Keratinocyte (primary cell): ENCODE results near the gene DSCAML1. TPM values are rescaled to one million over a fixed set of nuclear protein-coding genes. Genes with fewer than 3 reads are reported as not detected.

Experiments used
- DNase-seq: peaks from one replicate; pipeline ENCODE4 v3.0.0-alpha.2; 2011; ENCODE audit warnings: low read depth, missing footprints, low spot score
- FAIRE-seq: peaks from 2 replicates; lab custom pipeline; 2011; peaks lifted over from hg19 to GRCh38; lab: Jason Lieb, UNC
- H2AFZ ChIP-seq: 2 replicates; pipeline ENCODE4 v1.6.0; 2012; ENCODE audit warnings: low read length, control low read depth, inconsistent platforms; ENCODE audit not compliant: control insufficient read depth
- H3K27ac ChIP-seq: 2 replicates; pipeline ENCODE4 v1.5.1; 2011; ENCODE audit warnings: low read length; ENCODE audit not compliant: control insufficient read depth, insufficient read depth
- H3K27me3 ChIP-seq: 3 replicates; pipeline ENCODE4 v1.6.0; 2011; ENCODE audit warnings: low read length; ENCODE audit not compliant: control insufficient read depth, insufficient read depth; ENCODE audit errors: extremely low read depth
- H3K36me3 ChIP-seq, 2 experiments: 2 replicates in 1 of 2; 3 replicates in 1 of 2; pipeline ENCODE4 v1.5.1; 2011; ENCODE audit warnings: low read length in 2 of 2, mild to moderate bottlenecking in 1 of 2; ENCODE audit not compliant: control insufficient read depth in 2 of 2, insufficient read depth in 2 of 2; ENCODE audit errors: extremely low read depth in 1 of 2
- H3K4me1 ChIP-seq: 3 replicates; pipeline ENCODE4 v1.5.1; 2011; ENCODE audit warnings: low read length; ENCODE audit not compliant: control insufficient read depth, insufficient read depth; ENCODE audit errors: extremely low read depth
- H3K4me2 ChIP-seq: 3 replicates; pipeline ENCODE4 v1.6.0; 2011; ENCODE audit warnings: low read depth, low read length; ENCODE audit not compliant: control insufficient read depth, insufficient read depth; ENCODE audit errors: extremely low read depth
- H3K4me3 ChIP-seq, 3 experiments: fragments of 200-600 bp in 1 of 3; sonication (generic) in 1 of 3; 2 replicates in 2 of 3; 3 replicates in 1 of 3; pipeline ENCODE4 v1.5.1; 2011 to 2016; ENCODE audit warnings: low read length in 3 of 3, mild to moderate bottlenecking in 3 of 3, control low read depth in 2 of 3, inconsistent platforms in 1 of 3, low read depth in 1 of 3, mixed read lengths in 1 of 3, mixed run types in 1 of 3, moderate library complexity in 1 of 3; ENCODE audit not compliant: control insufficient read depth in 2 of 3, insufficient read depth in 2 of 3; ENCODE audit errors: extremely low read depth in 1 of 3
- H3K79me2 ChIP-seq: 2 replicates; pipeline ENCODE4 v1.6.0; 2012; ENCODE audit warnings: low read length; ENCODE audit not compliant: control insufficient read depth, insufficient read depth
- H3K9ac ChIP-seq: 3 replicates; pipeline ENCODE4 v1.6.0; 2011; ENCODE audit warnings: low read length; ENCODE audit not compliant: control insufficient read depth, insufficient read depth; ENCODE audit errors: extremely low read depth
- H3K9me1 ChIP-seq: 3 replicates; pipeline ENCODE4 v1.6.0; 2011; ENCODE audit warnings: low read length; ENCODE audit not compliant: control insufficient read depth, insufficient read depth; ENCODE audit errors: extremely low read depth
- H3K9me3 ChIP-seq: 2 replicates; pipeline ENCODE4 v1.5.1; 2012; ENCODE audit warnings: low read depth, low read length; ENCODE audit not compliant: control insufficient read depth
- H4K20me1 ChIP-seq: 3 replicates; pipeline ENCODE4 v1.6.0; 2011; ENCODE audit warnings: low read length; ENCODE audit not compliant: control insufficient read depth, insufficient read depth; ENCODE audit errors: extremely low read depth
- CTCF ChIP-seq, 3 experiments: IDR thresholded peaks in 1 of 3; conservative IDR thresholded peaks in 1 of 3; optimal IDR thresholded peaks in 1 of 3; 2 replicates in 2 of 3; 3 replicates in 1 of 3; pipeline versions ENCODE3 to v1.5.1; 2011; ENCODE audit warnings: low read length in 3 of 3, mild to moderate bottlenecking in 3 of 3, moderate library complexity in 2 of 3, control low read depth in 1 of 3, inconsistent platforms in 1 of 3; ENCODE audit not compliant: insufficient read depth in 2 of 3; ENCODE audit errors: extremely low read depth in 1 of 3
- EZH2 ChIP-seq: IDR thresholded peaks from one replicate; pipeline ENCODE4 v1.6.1; 2012; ENCODE audit warnings: inconsistent platforms, mild to moderate bottlenecking, low read length, moderate library complexity
- dilution Hi-C: fragments of 300-500 bp; cut with MboI; formaldehyde crosslinking; loops from one replicate; pipeline ENCODE4 v1.7.0; 2020; ENCODE audit warnings: low sequenced_read_pairs; ENCODE audit not compliant: extremely low pct_ligation_motif_present
- polyA plus RNA-seq, 5 experiments: library from polyadenylated mRNA; depleted of rRNA in 3 of 5; stranded (reverse) in 3 of 5; stranded (forward) in 1 of 5; unstranded in 1 of 5; fragments of >200 nt; gene quantifications; 1 replicate in 1 of 5; 2 replicates in 3 of 5; 3 replicates in 1 of 5; pipeline versions ENCODE4 v1.2.1 to v1.2.3, GENCODE V29; 2011 to 2012; ENCODE audit warnings: missing spikeins in 2 of 5, low read depth in 1 of 5, low replicate concordance in 1 of 5

The DSCAML1 gene
- polyA plus RNA-seq, 1 donor (not counting 4 experiments of a cell fraction or from before 2014, with no cell fraction given): not detected

- no peaks in the 10 kb centered on the region for H3K36me3 ChIP-seq
- no peak overlapping the region for H3K4me2 ChIP-seq
- no peaks in the 10 kb centered on the region for H3K79me2 ChIP-seq
- no peak overlapping the region for H3K27ac ChIP-seq
- no peak overlapping the region for H3K9ac ChIP-seq
- H3K27me3 ChIP-seq: peaks cover 15% of the 10 kb centered on the region
- H3K4me1 ChIP-seq: no peaks in the 10 kb centered on the region
- no peaks in the 10 kb centered on the region for H4K20me1 ChIP-seq
- no peaks in the 10 kb centered on the region for H3K9me1 ChIP-seq
- TF ChIP-seq EZH2: no peak
- H3K4me3 ChIP-seq: no peak overlapping the region
- dilution Hi-C loops: no loop called here
- H3K9me3 ChIP-seq: no peaks in the 10 kb centered on the region
- DNase-seq: no peak
- no peak overlapping the region for H2AFZ ChIP-seq
- FAIRE-seq: no peak
Measured at GRCh38 chr11:117644403-117645155, 152.4 kb downstream of the DSCAML1 start.

GRCh38 chr11:117643606-117644300 is 153.3 kb downstream of the DSCAML1 start:
- dilution Hi-C loops: no loop called here
- TF ChIP-seq CTCF (optimal IDR thresholded peaks at IDR 0.05 in 1 of 3, IDR thresholded peaks at IDR 0.05 in 1 of 3, conservative IDR thresholded peaks at IDR 0.05 in 1 of 3; ENCODE audit: extremely low read depth in 1 of 3, insufficient read depth in 2 of 3, low read length in 3 of 3): no peak
- TF ChIP-seq EZH2: no peak
- H3K27ac ChIP-seq: no peak overlapping the region

More at GRCh38 chr11:117643606-117644300, 153.3 kb downstream of the DSCAML1 start:
- H3K79me2 ChIP-seq: no peaks in the 10 kb centered on the region
- H3K9ac ChIP-seq: no peak overlapping the region
- H3K27me3 ChIP-seq: peaks cover 15% of the 10 kb centered on the region
- H4K20me1 ChIP-seq: no peaks in the 10 kb centered on the region
- DNase-seq (no peak), FAIRE-seq (no peak)
- no peaks in the 10 kb centered on the region for H3K9me3 ChIP-seq
- no peak overlapping the region for H3K4me3 ChIP-seq
- no peaks in the 10 kb centered on the region for H3K9me1 ChIP-seq
- H3K4me1 ChIP-seq: no peaks in the 10 kb centered on the region
- H2AFZ ChIP-seq: no peak overlapping the region
- H3K4me2 ChIP-seq: no peak overlapping the region
- no peaks in the 10 kb centered on the region for H3K36me3 ChIP-seq
